Measurements from ENCODE around the gene GALNT9. TPM values are rescaled to one million over a fixed set of nuclear protein-coding genes. Genes with fewer than 3 reads are reported as not detected.

The GALNT9 gene
- total and polyA plus RNA-seq, 9 donors = 0.12 to 21.9 (median 1.3) TPM; not detected in 1

DNA sequence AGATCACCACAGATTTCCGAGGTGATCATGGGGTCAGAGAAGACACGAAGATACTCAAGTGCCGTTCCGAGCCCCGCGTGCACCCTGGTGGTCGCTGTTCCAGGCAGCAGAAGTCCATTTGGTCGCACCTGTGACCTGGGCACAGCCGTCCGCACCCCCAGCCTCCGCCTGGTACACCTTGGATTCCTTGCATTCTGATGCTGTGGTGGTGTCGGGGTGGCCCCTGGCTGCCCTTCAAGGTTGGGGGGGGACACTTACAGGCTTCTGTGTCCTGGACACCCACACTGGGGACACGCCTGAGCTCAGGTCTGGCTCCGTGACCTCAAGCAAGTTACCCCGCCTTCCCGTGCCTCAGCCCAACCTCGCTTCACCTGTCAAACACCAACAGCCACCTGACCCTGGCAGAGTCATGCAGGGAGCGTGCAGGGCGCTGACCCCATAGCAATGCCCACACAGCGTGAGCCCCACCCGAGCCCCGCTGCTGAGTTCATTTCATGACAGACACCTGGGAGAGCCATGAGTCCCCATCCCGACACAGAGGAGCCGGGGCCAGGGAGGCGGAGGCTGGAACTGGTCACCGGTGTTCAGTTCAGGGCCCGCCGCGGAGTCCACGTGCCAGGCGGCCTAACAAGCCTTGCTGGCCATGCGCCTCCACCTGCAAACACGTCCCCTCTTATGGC is 17.9 kb upstream of the GALNT9 start:
- no peak for DNase-seq
- Histone ChIP-seq H3K36me3 (no peaks in the 10 kb centered on the region), H3K27me3 (no peaks in the 10 kb centered on the region), H3K9me3 (no peaks in the 10 kb centered on the region), H3K27ac (no peak overlapping the region), H3K4me3 (no peak overlapping the region), H3K4me1 (ENCODE audit: insufficient read depth) (no peaks in the 10 kb centered on the region)
- 80 to 93% (median 82%) methylated on average over 30 to 33 of the region's 33 CpGs for WGBS, 3 donors
- no peak for TF ChIP-seq POLR2A (IDR thresholded peaks at IDR 0.05)
- TF ChIP-seq, protein P1, sequence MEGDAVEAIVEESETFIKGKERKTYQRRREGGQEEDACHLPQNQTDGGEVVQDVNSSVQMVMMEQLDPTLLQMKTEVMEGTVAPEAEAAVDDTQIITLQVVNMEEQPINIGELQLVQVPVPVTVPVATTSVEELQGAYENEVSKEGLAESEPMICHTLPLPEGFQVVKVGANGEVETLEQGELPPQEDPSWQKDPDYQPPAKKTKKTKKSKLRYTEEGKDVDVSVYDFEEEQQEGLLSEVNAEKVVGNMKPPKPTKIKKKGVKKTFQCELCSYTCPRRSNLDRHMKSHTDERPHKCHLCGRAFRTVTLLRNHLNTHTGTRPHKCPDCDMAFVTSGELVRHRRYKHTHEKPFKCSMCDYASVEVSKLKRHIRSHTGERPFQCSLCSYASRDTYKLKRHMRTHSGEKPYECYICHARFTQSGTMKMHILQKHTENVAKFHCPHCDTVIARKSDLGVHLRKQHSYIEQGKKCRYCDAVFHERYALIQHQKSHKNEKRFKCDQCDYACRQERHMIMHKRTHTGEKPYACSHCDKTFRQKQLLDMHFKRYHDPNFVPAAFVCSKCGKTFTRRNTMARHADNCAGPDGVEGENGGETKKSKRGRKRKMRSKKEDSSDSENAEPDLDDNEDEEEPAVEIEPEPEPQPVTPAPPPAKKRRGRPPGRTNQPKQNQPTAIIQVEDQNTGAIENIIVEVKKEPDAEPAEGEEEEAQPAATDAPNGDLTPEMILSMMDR (IDR thresholded peaks at IDR 0.05) = no peak
- no peak for TF ChIP-seq EP300 (IDR thresholded peaks at IDR 0.05)
- intact Hi-C loops (cut with DNase I) = no loop called here

DNA sequence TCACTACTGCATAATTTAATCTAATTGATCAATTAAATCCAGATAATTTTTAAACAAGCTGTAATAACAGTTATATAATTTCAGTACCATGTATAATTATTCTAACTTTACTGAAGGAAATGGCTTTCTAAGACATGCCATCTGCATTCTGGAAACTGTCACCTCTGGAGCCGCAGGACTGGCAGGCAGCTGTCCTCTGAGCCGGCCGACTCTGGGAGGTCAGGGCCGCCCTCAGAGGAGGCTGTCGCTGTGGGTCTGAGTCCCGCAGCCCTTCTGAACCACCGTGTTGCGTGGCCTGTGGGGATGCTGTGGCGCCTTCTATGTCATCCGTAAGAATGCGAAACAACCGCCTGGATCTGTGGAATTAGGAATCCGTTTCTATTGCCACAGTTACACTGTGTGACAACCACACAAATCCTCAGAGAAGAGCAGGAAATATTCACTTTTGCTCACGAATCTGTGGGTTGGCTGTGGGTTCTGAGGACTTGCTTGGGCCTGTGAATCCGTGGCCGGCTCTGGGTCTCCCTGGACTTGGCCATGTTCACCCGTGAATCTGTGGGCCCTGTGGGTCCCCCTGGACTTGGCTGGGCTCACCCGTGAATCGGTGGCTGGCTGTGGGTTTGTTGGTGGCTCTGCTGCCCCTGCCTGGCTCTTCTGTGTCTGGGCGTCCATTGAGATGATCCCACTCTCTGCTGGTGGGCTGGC is 17.2 kb upstream of the GALNT9 start:
- intact Hi-C loops (cut with DNase I) = no loop called here
- Histone ChIP-seq H3K4me3 (no peak overlapping the region), H3K9me3 (no peaks in the 10 kb centered on the region), H3K27ac (no peak overlapping the region), H3K27me3 (no peaks in the 10 kb centered on the region), H3K4me1 (ENCODE audit: insufficient read depth) (no peaks in the 10 kb centered on the region), H3K36me3 (no peaks in the 10 kb centered on the region)
- DNase-seq = no peak
- TF ChIP-seq POLR2A (IDR thresholded peaks at IDR 0.05) (no peak), EP300 (IDR thresholded peaks at IDR 0.05) (no peak)
- TF ChIP-seq, protein P1 (IDR thresholded peaks at IDR 0.05) = no peak
- WGBS, 3 donors = 78 to 82% (median 81%) methylated on average over 20 of the region's 20 CpGs

DNA sequence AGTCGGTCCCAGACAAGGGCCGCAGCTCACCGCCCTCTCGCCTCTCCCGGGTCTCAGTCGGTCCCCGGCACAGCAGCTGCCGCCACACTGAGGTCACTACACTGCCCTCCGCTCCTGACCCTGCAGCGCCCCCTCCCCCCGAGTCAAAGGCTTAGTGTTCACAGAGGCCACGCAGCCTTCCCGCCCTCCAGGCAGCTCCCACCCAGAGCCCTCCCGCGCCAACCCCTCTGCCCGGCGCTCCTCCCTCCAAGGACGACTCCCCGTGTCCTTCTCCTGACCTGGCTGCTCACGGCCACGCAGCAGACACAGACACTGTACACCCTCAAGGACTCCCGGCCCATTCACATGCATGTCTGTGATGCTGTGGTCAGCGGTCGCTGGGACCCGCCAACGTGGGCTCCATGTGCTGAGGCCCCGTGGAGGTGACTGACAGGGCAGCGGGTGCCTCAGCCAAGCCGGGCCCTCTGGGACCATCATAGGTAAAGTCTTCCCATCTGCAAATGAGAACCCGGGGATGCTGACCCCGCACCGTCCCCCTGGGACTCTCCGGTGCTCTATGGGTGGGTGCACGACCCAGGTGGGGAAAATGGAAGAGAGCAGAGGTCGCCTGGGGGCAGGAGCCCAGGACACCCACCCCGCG is 16.3 kb upstream of the GALNT9 start:
- no peaks in the 10 kb centered on the region for H3K27me3 ChIP-seq
- no peak for DNase-seq
- H3K27ac ChIP-seq = no peak overlapping the region
- no peaks in the 10 kb centered on the region for H3K4me1 ChIP-seq (ENCODE audit: insufficient read depth)
- TF ChIP-seq, protein P1 (IDR thresholded peaks at IDR 0.05) = no peak
- TF ChIP-seq EP300 (IDR thresholded peaks at IDR 0.05) (no peak), POLR2A (IDR thresholded peaks at IDR 0.05) (no peak)
- H3K9me3 ChIP-seq = no peaks in the 10 kb centered on the region
- H3K36me3 ChIP-seq = no peaks in the 10 kb centered on the region
- 36 to 44% (median 39%) methylated on average over 36 to 37 of the region's 37 CpGs for WGBS, 3 donors
- intact Hi-C loops (cut with DNase I) = no loop called here
- no peak overlapping the region for H3K4me3 ChIP-seq

DNA sequence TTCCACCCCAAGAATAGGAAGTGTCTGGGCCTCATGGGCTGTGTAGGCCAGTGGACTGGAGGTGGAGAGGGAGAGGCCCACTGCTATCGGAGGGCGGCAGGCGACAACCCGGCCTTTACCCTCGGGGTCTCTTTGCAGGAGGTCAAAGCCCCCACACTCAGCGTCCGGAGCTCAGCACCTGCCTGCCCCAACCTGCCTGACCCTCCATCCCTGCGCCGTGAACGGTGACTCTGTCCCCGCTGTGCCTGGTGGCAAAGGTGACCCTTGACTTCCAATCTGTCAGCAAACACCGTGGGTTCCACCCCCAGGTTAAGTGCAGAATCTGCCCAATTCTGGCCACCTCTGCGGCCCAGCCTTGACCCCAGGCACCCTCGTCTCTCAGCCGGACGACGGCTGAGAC is 15.7 kb upstream of the GALNT9 start:
- 56 to 63% (median 60%) methylated on average over 17 of the region's 17 CpGs for WGBS, 3 donors
- intact Hi-C loops (cut with DNase I) = no loop called here
- no peak for TF ChIP-seq EP300 (IDR thresholded peaks at IDR 0.05)
- TF ChIP-seq, protein P1 (IDR thresholded peaks at IDR 0.05) = no peak
- TF ChIP-seq POLR2A (IDR thresholded peaks at IDR 0.05) = no peak
- Histone ChIP-seq H3K27me3 (no peaks in the 10 kb centered on the region), H3K4me3 (no peak overlapping the region), H3K36me3 (no peaks in the 10 kb centered on the region), H3K27ac (no peak overlapping the region), H3K9me3 (no peaks in the 10 kb centered on the region), H3K4me1 (ENCODE audit: insufficient read depth) (no peaks in the 10 kb centered on the region)
- no peak for DNase-seq

Data from ovary (tissue), 9 donors.